ENCODE results near the gene WBP2NL.
A peak's percentile ranks its signal among the peaks of the same experiment; 100 is the strongest.

The WBP2NL gene

DNA sequence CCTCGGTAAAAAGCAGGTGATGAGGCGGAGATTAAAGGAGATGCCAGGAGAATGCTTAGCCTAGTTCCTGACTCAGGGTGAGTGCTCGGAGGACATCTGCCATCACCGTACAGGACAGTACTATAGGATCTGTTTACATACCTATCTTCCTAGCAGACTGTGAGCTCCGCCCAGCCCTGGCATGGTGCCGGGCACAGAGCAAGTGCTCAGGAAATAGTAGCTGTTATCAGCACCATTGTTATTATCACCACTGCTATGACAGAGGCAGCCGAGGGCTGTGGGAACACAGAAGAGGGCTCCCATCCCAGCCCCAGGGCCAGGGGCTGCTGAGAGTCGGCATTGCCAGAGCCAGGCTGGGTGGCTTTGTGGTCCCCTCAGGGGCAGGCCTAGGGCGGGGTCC is 30.0 kb upstream of the WBP2NL start:
- Histone ChIP-seq H3K9me3 (ENCODE audit: insufficient read depth, low read depth, low read length) (no peaks in the 10 kb centered on the region), H3K4me1 (ENCODE audit: insufficient read depth, low read length) (0 out of 2 replicates have a peak, but pooled peaks cover 9% of the 10 kb centered on the region), H3K27ac (ENCODE audit: low read depth, low read length) (no peak overlapping the region), H3K9ac (ENCODE audit: low read depth, low read length) (no peak overlapping the region), H3K27me3 (ENCODE audit: insufficient read depth, low read length) (peaks cover 6% of the 10 kb centered on the region; the same call in 1 of the 2 replicates), H3K36me3 (ENCODE audit: insufficient read depth, low read length) (no peaks in the 10 kb centered on the region), H3K4me3 (ENCODE audit: low read length) (no peak overlapping the region)
- WGBS: 75% methylated on average over 9 of the region's 9 CpGs

DNA sequence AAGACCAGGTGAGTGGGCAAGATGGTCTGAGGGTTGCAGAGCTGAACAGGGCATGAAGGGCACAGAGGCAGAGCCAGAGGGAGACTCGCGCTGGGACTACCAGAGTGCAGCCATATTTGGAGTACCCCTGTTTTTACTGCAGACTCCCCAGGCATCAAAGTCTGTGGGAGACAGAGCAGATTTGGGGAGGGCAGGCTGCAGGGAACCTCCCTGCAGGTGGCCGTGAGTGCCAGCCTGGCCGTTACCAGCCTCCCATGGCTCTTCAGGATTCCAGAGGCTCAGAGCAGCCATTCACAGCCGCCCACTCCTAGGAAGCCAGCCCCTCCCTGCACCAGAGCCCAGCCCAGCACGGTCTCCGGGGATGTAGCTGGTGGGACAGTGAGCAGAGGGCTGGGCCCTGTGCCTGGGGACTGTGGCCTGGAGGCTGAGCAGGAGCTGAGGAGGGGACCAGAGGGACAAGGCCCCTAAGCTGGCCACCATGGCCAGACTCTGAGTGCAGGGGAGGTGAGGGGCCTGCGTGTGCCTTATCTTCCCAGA is 29.4 kb upstream of the WBP2NL start, which contains the start of gene SEPTIN3:
SEPTIN3 (plus strand) TSS at position 334 of the 537 bp plus-strand sequence. CDS start 2,050 bp downstream, outside the sequence.
- WGBS: 57% methylated on average over 8 of the region's 8 CpGs
- 0 out of 2 replicates have a peak, but pooled peaks cover 3% of the 10 kb centered on the region for H3K4me1 ChIP-seq (ENCODE audit: insufficient read depth, low read length)
- peaks cover 9% of the 10 kb centered on the region; the same call in 1 of the 2 replicates for H3K27me3 ChIP-seq (ENCODE audit: insufficient read depth, low read length)
- no peak within 1 kb of the TSS for H3K9ac ChIP-seq (ENCODE audit: low read depth, low read length)
- no peak within 1 kb of the TSS for H3K27ac ChIP-seq (ENCODE audit: low read depth, low read length)
- H3K36me3 ChIP-seq (ENCODE audit: insufficient read depth, low read length): no peaks in the 10 kb centered on the region
- no peak within 1 kb of the TSS for H3K4me3 ChIP-seq (ENCODE audit: low read length)
- H3K9me3 ChIP-seq (ENCODE audit: insufficient read depth, low read depth, low read length): no peaks in the 10 kb centered on the region

DNA sequence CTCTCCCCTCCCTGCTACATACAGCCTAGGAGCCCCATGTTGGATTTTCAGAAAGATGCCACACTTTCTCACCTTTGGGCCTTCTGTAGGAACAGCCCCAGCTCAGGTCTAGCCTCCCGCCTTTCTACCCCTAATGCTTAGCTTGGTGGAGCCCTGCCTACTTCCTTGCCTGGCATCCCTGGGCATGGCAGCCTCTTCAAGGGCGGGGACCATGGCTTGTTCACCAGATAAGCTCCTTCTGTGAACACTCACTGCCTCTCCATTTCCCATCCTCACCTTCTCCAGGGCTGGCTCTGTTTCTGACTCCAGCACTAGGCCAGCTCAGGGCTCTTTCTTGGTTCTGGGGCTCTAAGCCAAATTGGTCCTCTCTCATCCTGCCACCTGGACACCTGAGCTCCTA is 28.0 kb upstream of the WBP2NL start:
- Histone ChIP-seq H3K4me3 (ENCODE audit: low read length) (no peak overlapping the region), H3K9me3 (ENCODE audit: insufficient read depth, low read depth, low read length) (no peaks in the 10 kb centered on the region), H3K36me3 (ENCODE audit: insufficient read depth, low read length) (no peaks in the 10 kb centered on the region), H3K27ac (ENCODE audit: low read depth, low read length) (no peak overlapping the region), H3K9ac (ENCODE audit: low read depth, low read length) (no peak overlapping the region), H3K4me1 (ENCODE audit: insufficient read depth, low read length) (no peaks in the 10 kb centered on the region), H3K27me3 (ENCODE audit: insufficient read depth, low read length) (peaks cover 19% of the 10 kb centered on the region)
- WGBS: 94% methylated on average over 2 of the region's 2 CpGs

DNA sequence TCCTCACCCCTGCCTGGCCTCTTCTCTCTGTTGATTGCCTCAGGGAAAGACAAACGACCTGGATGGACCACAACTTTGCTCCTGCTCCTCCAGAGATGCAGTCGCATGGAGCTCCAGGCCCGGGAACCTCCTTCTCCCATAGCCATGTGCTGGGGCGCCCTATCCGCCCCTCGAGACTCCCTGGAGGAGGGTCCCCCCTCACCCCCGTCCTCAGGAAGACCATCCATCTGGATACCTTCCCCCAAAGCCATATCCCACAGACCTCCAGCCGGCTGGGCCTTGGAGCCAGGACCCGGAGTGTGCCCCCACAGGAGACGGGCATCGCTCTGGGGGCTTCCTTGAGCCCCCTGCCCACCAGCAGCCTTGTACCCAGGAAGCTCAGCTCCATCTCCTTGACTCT is 27.2 kb upstream of the WBP2NL start:
- Histone ChIP-seq H3K4me1 (ENCODE audit: insufficient read depth, low read length) (no peaks in the 10 kb centered on the region), H3K9ac (ENCODE audit: low read depth, low read length) (no peak overlapping the region), H3K27ac (ENCODE audit: low read depth, low read length) (no peak overlapping the region), H3K9me3 (ENCODE audit: insufficient read depth, low read depth, low read length) (no peaks in the 10 kb centered on the region), H3K4me3 (ENCODE audit: low read length) (no peak overlapping the region), H3K27me3 (ENCODE audit: insufficient read depth, low read length) (peaks cover 28% of the 10 kb centered on the region), H3K36me3 (ENCODE audit: insufficient read depth, low read length) (no peaks in the 10 kb centered on the region)
- WGBS: 88% methylated on average over 11 of the region's 11 CpGs

DNA sequence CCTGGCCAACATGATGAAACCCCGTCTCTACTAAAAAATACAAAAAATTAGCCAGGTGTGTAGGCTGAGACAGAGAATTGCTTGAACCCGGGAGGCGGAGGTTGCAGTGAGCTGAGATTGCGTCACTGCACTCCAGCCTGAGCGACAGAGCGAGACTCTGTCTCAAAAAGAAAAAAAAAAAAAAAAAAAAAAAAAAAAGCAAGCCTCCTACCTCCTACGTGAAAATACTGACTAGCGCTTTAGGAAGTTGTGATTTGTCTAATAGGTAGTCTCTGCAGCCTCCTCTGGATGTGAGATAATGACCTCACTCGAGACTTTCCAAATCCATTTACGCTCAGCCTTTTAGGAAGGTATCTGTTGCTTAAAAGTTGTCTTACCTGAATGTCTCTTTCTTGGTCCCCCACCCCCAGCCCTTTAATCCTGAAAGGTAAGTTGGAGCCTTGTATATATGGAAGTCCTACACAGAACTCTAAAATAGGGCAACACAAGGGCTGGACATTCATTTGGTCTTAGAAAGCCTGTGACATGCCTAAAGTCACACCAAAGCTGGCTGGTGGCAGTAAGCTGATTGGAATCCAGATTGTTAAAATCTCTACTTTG is 23.8 kb upstream of the WBP2NL start:
- Histone ChIP-seq H3K4me3 (ENCODE audit: low read length) (no peak overlapping the region), H3K9me3 (ENCODE audit: insufficient read depth, low read depth, low read length) (no peaks in the 10 kb centered on the region), H3K27ac (ENCODE audit: low read depth, low read length) (no peak overlapping the region), H3K9ac (ENCODE audit: low read depth, low read length) (no peak overlapping the region), H3K4me1 (ENCODE audit: insufficient read depth, low read length) (peaks cover 10% of the 10 kb centered on the region; the same call in 1 of the 2 replicates), H3K36me3 (ENCODE audit: insufficient read depth, low read length) (no peaks in the 10 kb centered on the region), H3K27me3 (ENCODE audit: insufficient read depth, low read length) (peaks cover 42% of the 10 kb centered on the region)
- 86% methylated on average over 7 of the region's 10 CpGs for WGBS

DNA sequence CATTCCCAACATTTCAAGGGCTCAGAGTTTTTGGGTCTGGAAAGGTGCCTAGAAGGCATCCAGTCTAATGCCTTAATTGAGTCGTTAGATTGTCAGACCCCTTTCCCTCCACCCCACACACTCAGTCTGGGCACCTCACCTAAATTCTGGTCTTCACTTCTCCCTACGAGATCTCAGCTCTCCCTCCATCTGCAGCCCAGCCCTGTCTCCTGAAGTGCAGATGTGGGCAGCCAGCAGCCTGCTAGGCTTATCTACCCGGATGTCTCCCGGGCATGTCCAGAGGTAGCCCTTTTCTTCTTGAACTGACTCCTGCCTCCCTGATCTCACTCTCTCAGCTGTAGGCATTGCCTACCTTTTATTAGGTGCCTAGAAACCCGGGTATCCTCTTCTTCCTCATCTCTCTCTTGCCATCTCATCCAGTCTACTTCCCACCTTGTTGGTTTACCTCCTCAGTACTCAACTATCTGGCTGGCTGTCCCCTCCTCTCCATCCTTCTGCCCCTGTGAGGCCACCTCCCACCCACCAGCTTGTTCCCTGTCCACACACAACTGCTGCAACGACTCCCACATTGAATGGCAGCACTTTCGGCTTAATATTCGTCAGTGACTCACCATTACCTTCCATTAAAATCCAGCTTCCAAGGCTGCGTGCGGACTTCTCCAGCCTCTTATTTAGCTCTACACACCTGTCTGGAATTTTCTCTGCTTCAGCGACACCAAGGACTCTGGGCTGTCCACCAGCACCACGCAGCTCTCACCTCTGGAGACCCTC is 23.1 kb upstream of the WBP2NL start:
- H3K4me1 ChIP-seq (ENCODE audit: insufficient read depth, low read length): peaks cover 10% of the 10 kb centered on the region; the same call in 1 of the 2 replicates
- 79% methylated on average over 12 of the region's 12 CpGs for WGBS
- peaks cover 42% of the 10 kb centered on the region for H3K27me3 ChIP-seq (ENCODE audit: insufficient read depth, low read length)
- H3K9ac ChIP-seq (ENCODE audit: low read depth, low read length): no peak overlapping the region
- H3K4me3 ChIP-seq (ENCODE audit: low read length): no peak overlapping the region
- H3K36me3 ChIP-seq (ENCODE audit: insufficient read depth, low read length): no peaks in the 10 kb centered on the region
- no peak overlapping the region for H3K27ac ChIP-seq (ENCODE audit: low read depth, low read length)
- no peaks in the 10 kb centered on the region for H3K9me3 ChIP-seq (ENCODE audit: insufficient read depth, low read depth, low read length)

DNA sequence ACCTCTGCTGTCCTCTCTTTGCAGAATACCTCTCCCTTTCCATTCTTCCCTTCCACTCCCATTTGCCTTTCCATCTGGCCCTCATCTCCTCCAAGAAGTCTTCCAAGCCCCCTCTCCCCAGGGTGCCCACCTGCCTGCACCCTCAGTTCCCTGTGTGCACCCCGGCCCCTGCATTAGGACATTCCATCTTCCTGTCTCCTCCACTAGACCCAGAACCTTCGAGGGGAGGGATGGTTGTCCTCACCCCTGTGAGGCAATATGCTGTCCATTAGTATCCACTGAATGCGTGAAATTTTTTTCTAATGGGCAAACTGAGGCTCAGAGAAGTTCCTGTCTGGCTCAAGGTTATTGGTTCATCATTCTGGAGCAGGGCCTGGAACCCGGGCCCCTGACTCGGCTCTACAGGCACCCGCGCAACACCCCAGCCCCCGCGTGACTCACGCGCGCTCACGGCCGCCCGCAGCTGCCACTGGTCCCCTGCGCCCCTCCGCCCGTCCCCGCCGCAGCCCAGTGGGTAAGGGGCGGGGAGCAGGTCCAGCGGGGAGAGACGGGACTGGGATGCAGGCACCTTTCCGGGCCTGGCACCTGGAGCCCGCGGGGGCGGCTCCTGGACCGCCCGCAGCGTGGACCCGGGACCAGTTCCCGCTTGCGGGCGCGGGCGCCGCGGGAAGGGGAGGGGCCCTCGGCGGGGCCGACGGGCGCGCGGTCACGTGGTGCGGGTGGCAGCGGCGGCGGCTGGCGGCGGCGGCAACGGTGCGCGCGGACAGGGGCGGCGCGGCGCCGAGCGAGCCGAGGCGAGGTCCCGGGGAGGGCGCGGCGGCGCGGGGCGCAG is 22.3 kb upstream of the WBP2NL start:
- Histone ChIP-seq H3K27ac (ENCODE audit: low read depth, low read length) (no peak overlapping the region), H3K4me3 (ENCODE audit: low read length) (peak overlapping the region; percentile 70), H3K36me3 (ENCODE audit: insufficient read depth, low read length) (no peaks in the 10 kb centered on the region), H3K4me1 (ENCODE audit: insufficient read depth, low read length) (peaks cover 10% of the 10 kb centered on the region; the same call in 1 of the 2 replicates), H3K9me3 (ENCODE audit: insufficient read depth, low read depth, low read length) (no peaks in the 10 kb centered on the region), H3K27me3 (ENCODE audit: insufficient read depth, low read length) (peaks cover 42% of the 10 kb centered on the region), H3K9ac (ENCODE audit: low read depth, low read length) (peak overlapping the region; percentile 43; the same call in 1 of the 2 replicates)
- WGBS: 3% methylated on average over 72 of the region's 72 CpGs

DNA sequence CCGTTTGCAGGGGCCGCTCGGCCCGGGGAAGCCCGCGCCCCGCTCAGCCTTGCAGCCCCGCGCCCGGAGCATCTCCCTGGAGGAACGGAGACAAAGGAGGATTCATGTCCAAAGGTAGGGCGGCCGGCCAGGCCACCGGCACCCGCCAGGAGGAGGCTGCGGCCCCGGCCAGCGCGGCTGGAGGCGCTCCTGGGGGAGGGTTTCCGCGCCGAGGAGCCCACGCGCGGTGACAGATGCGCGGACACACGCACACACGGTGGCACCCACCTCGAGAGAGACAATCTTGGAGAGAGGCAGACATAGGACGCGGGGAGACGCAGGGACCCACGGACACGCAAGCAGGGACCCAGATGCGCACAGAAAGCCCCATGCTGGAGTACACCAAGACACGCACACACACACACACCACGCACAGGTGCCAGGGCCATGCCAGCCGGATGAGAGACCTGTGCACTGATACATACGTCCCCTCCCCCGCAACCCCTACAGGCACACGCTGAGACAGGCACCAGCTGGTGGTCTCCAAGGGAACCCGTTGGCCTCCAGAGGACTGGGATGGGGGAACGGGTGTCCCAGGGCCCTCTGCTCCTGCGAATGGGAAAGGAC is 21.5 kb upstream of the WBP2NL start:
- peaks cover 10% of the 10 kb centered on the region; the same call in 1 of the 2 replicates for H3K4me1 ChIP-seq (ENCODE audit: insufficient read depth, low read length)
- no peaks in the 10 kb centered on the region for H3K9me3 ChIP-seq (ENCODE audit: insufficient read depth, low read depth, low read length)
- peak overlapping the region; percentile 70 for H3K4me3 ChIP-seq (ENCODE audit: low read length)
- H3K36me3 ChIP-seq (ENCODE audit: insufficient read depth, low read length): no peaks in the 10 kb centered on the region
- peaks cover 42% of the 10 kb centered on the region for H3K27me3 ChIP-seq (ENCODE audit: insufficient read depth, low read length)
- no peak overlapping the region for H3K27ac ChIP-seq (ENCODE audit: low read depth, low read length)
- peak overlapping the region; percentile 71 for H3K9ac ChIP-seq (ENCODE audit: low read depth, low read length)
- 2% methylated on average over 46 of the region's 46 CpGs for WGBS

DNA sequence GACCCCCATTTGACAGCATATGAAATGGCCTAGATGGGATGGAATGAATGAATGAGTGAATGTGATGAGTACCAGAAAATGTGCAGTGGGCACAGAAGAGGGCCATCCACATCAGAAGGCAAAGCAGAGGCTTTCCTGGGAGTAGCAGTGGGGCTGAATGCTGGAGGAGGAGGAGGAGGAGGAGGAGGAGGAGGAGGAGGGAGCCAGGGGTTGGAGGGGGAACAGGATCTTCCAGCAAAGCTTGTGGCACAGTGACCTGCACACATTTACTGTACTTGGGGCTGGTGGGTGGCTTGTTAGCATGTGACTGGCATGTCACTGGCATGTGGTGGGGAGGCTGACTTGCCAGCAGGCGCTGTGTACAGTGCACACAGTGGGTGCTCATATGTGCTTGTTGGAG is 19.9 kb upstream of the WBP2NL start:
- H3K27ac ChIP-seq (ENCODE audit: low read depth, low read length): no peak overlapping the region
- H3K9ac ChIP-seq (ENCODE audit: low read depth, low read length): no peak overlapping the region
- WGBS: 93% methylated on average over 1 of the region's 1 CpG
- H3K27me3 ChIP-seq (ENCODE audit: insufficient read depth, low read length): peaks cover 37% of the 10 kb centered on the region
- peaks cover 10% of the 10 kb centered on the region; the same call in 1 of the 2 replicates for H3K4me1 ChIP-seq (ENCODE audit: insufficient read depth, low read length)
- H3K9me3 ChIP-seq (ENCODE audit: insufficient read depth, low read depth, low read length): no peaks in the 10 kb centered on the region
- H3K36me3 ChIP-seq (ENCODE audit: insufficient read depth, low read length): no peaks in the 10 kb centered on the region
- H3K4me3 ChIP-seq (ENCODE audit: low read length): no peak overlapping the region

DNA sequence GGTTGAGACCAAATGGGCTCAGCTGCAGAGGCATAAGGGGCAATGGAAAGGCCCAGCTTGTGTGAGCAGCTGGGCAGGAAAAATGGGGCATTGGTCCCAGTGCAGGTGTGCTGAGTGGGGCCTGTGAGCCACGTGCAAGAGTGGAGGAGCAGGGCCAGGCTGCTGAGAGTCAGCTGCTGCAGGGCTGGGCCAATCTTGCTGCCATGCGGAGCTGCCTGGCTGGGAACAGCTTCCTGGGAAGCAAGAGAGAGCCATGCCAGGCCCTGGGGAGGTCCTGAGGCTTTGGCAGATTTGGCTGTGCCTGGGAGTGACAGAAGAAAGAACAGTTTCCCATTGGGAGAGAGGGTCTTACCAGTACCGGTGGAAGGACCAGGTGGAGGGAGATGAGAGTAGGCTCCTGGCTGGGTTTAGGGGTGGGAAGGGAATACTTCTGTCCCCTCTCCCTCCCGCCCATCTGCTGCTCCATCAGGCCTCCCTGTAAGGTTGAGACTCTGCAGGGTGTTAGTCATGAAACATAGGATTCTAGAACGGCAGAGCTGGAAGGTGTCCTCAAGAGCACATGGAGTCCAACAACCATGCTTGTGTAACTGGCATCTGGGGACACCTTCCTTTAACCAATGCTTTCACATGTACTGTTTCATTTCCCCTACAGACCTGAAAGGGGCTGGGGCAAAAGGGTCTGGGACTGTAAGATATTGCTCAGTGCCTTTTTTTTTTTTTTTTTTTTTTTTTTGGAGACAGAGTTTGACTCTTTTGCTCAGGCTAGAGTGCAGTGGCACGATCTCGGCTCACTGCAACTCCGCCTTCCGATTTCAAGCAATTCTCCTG is 19.0 kb upstream of the WBP2NL start:
- H3K27ac ChIP-seq (ENCODE audit: low read depth, low read length): no peak overlapping the region
- no peak overlapping the region for H3K9ac ChIP-seq (ENCODE audit: low read depth, low read length)
- 87% methylated on average over 9 of the region's 9 CpGs for WGBS
- no peaks in the 10 kb centered on the region for H3K36me3 ChIP-seq (ENCODE audit: insufficient read depth, low read length)
- H3K4me3 ChIP-seq (ENCODE audit: low read length): no peak overlapping the region
- peaks cover 10% of the 10 kb centered on the region; the same call in 1 of the 2 replicates for H3K4me1 ChIP-seq (ENCODE audit: insufficient read depth, low read length)
- H3K27me3 ChIP-seq (ENCODE audit: insufficient read depth, low read length): peaks cover 33% of the 10 kb centered on the region
- H3K9me3 ChIP-seq (ENCODE audit: insufficient read depth, low read depth, low read length): no peaks in the 10 kb centered on the region

Data from HUES64 (cell line).